Measurements from ENCODE around the gene CREG2.

CREG2 gene

DNA sequence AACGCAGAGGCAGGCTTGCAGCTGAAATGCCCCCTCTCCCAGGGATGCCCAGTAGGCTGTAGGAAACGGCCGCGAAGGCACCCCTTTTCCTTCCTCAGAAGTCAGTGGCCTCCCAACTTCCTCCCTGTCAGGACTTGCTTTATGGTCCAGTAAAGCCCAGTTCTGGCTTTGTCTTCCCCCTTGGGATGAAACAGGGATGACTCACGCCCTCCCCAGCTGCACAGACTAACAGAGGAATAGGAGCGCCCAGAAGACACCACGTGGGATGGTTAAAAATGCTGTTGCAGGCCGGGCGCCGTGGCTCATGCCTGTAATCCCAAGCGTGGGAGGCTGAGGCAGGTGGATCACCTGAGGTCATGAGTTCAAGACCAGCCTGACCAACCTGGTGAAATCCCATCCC, 6.9 kb downstream of the CREG2 start:
- FAIRE-seq (no peak), DNase-seq (ENCODE audit: insufficient read length, low spot score) (no peak)
- TF ChIP-seq POLR2A (IDR thresholded peaks at IDR 0.05; ENCODE audit: low read depth, low read length) (no peak), SPI1 (IDR thresholded peaks at IDR 0.05; ENCODE audit: low read depth, low read length) (no peak), PAX5 (IDR thresholded peaks at IDR 0.05; ENCODE audit: insufficient read depth, low read length, severe bottlenecking) (no peak), TAF1 (IDR thresholded peaks at IDR 0.05; ENCODE audit: low read depth, low read length) (no peak), POLR2AphosphoS5 (IDR thresholded peaks at IDR 0.05; ENCODE audit: low read depth, low read length) (no peak), POU2F2 (IDR thresholded peaks at IDR 0.05; ENCODE audit: low read depth, low read length) (no peak)

DNA sequence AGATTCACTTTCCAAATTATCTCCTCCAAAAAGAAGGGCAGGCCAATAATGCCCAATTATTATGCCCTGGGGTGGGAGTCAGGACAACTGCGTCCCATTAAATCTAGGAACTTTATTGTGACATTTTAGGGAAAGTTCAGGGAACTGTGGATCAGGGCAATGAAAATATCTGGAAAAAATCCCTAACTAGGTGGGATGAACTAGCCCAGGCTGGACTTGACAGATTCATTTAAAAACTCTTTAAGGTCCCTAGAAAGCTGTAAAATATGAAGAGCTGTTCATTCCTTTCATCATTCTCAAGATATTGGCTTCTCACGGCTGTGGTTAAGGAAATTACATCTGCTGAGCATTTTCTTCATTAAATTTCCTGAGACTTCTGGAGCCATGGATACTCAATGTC, 8.2 kb downstream of the CREG2 start:
- FAIRE-seq = no peak
- no peak for DNase-seq (ENCODE audit: insufficient read length, low spot score)
- TF ChIP-seq POU2F2 (IDR thresholded peaks at IDR 0.05; ENCODE audit: low read depth, low read length) = no peak

DNA sequence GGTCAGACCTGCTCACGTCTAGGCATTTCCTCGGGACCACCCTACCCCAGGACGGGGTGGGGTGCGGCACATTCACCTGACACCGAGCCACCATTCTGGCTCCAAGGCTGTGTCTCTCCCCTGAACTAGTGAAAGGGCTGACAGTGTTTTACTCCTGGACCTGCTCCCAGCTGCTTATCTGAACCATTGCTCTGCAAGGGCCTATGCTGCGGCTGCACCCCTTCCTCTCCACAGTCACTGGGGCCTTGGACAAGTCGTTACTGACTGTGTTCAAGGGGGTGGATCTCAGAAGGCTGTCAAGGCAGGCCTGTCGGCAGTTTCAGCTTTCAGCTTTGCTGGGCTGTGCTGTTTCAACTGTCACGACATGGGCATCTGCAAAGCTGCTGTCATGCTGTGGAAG, 11.7 kb downstream of the CREG2 start:
- FAIRE-seq (no peak), DNase-seq (ENCODE audit: insufficient read length, low spot score) (no peak)
- TF ChIP-seq POLR2AphosphoS5 (IDR thresholded peaks at IDR 0.05; ENCODE audit: low read depth, low read length) (no peak), POLR2A (IDR thresholded peaks at IDR 0.05; ENCODE audit: low read depth, low read length) (no peak), TAF1 (IDR thresholded peaks at IDR 0.05; ENCODE audit: low read depth, low read length) (no peak), PAX5 (IDR thresholded peaks at IDR 0.05; ENCODE audit: insufficient read depth, low read length, severe bottlenecking) (no peak)

DNA sequence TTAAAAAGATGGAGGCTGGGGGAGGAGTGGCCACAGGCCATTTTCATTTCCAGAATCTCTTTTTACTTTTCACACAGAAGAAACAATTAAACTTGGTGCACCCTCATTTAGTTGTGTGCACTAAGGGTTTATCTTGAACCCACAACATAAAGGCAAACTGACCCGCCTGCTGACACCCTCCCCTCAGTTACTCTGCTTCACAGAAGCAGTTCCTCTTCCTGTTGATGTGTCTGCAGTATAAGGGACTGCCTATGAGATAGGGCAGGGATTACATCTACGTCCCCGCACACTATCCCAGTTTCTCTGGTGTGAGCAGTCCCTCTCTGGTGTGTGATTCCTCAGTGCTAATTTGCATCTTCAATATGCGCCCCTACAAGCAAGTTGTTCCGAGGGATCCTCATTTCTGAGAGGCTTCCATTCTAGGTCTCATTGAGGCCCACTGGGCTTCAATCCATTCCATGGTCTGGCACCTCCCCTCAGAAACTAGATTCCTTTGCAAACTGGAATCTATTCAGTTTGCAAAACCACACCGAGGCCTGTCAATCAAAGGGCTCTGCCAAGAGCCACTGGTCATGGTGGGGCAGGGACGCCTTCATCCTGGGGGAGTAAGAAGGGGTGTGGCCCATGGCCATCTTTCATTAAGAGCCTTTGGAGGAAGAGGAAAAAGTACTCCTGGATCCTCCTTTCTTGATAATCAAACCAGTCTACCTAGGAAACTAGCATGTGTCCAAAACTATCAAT, 12.3 kb downstream of the CREG2 start:
- no peak for TF ChIP-seq POU2F2 (IDR thresholded peaks at IDR 0.05; ENCODE audit: low read depth, low read length)
- no peak for TF ChIP-seq POLR2AphosphoS5 (IDR thresholded peaks at IDR 0.05; ENCODE audit: low read depth, low read length)
- TF ChIP-seq SPI1 (IDR thresholded peaks at IDR 0.05; ENCODE audit: low read depth, low read length) = no peak
- TF ChIP-seq POLR2A (IDR thresholded peaks at IDR 0.05; ENCODE audit: low read depth, low read length) = no peak
- TF ChIP-seq TAF1 (IDR thresholded peaks at IDR 0.05; ENCODE audit: low read depth, low read length) = no peak
- no peak for TF ChIP-seq PAX5 (IDR thresholded peaks at IDR 0.05; ENCODE audit: insufficient read depth, low read length, severe bottlenecking)

DNA sequence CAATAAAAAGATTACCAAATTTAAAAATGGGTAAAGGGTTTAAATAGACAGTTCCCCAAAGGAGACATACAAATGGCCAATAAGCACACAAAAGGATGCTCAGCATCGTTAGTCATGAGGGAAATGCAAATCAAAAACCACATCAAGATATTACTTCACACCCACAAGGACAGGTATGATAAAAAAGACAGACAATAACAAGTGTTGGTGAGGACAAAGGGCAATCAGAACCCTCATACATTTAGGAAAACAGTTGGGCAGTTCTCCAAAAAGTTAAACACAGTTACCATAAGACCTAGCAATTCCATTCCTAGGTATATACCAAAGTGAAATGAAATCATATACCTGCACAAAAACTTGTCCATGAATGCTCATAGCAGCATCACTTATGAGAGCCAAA, 14.5 kb downstream of the CREG2 start:
- TF ChIP-seq SPI1 (IDR thresholded peaks at IDR 0.05; ENCODE audit: low read depth, low read length) = no peak
- TF ChIP-seq PAX5 (IDR thresholded peaks at IDR 0.05; ENCODE audit: insufficient read depth, low read length, severe bottlenecking) = no peak
- TF ChIP-seq POU2F2 (IDR thresholded peaks at IDR 0.05; ENCODE audit: low read depth, low read length) = no peak
- no peak for TF ChIP-seq TAF1 (IDR thresholded peaks at IDR 0.05; ENCODE audit: low read depth, low read length)
- TF ChIP-seq POLR2AphosphoS5 (IDR thresholded peaks at IDR 0.05; ENCODE audit: low read depth, low read length) = no peak
- no peak for TF ChIP-seq POLR2A (IDR thresholded peaks at IDR 0.05; ENCODE audit: low read depth, low read length)
- FAIRE-seq (no peak), DNase-seq (ENCODE audit: insufficient read length, low spot score) (no peak)

More for the DNA sequence above, 12.3 kb downstream of the CREG2 start:
- FAIRE-seq (no peak), DNase-seq (ENCODE audit: insufficient read length, low spot score) (no peak)

DNA sequence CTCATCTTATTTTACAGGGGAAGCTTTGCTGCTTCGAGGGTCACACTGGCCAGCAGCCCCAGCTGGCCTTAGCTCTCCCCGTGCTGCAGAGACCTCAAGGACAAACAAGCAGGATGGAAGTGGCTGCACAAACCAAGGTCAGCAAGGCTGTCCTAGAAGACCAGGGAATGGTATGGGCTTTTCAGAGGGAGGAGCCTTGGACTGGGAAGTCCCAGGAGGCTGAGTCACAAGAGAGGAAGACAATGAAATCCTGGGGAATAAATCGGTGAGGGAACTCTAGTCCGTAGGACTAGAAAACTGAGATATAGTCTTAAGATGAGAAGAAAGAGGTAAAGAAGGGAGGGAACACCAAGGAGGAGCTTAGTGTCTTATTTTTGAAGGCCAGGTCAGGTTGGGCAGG, 15.7 kb downstream of the CREG2 start:
- DNase-seq (ENCODE audit: insufficient read length, low spot score) = no peak
- TF ChIP-seq PAX5 (IDR thresholded peaks at IDR 0.05; ENCODE audit: insufficient read depth, low read length, severe bottlenecking) (no peak), POLR2AphosphoS5 (IDR thresholded peaks at IDR 0.05; ENCODE audit: low read depth, low read length) (no peak), TAF1 (IDR thresholded peaks at IDR 0.05; ENCODE audit: low read depth, low read length) (no peak), POLR2A (IDR thresholded peaks at IDR 0.05; ENCODE audit: low read depth, low read length) (no peak), SPI1 (IDR thresholded peaks at IDR 0.05; ENCODE audit: low read depth, low read length) (no peak), POU2F2 (IDR thresholded peaks at IDR 0.05; ENCODE audit: low read depth, low read length) (no peak)
- FAIRE-seq = no peak

DNA sequence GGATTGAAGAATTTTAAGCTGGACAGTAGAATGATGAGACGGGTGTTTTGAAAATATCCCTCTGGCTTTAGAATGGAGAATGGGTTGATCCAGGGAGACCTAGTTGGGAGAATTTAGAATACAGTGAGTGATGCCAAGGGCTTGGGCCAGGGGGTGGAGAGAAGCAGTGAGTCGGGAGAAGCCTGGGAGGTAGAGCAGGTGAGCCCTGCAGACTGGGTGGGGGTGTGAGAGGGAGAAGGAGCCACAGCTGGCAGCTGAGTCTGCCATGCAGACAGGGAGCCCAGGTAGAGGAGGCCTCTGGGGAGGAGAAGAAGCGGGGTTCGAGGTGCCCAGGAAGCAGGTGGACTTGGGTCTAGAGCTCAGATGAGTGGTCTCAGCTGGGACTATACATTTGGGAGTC, 18.2 kb downstream of the CREG2 start:
- FAIRE-seq (no peak), DNase-seq (ENCODE audit: insufficient read length, low spot score) (no peak)
- TF ChIP-seq PAX5 (IDR thresholded peaks at IDR 0.05; ENCODE audit: insufficient read depth, low read length, severe bottlenecking) (no peak), POLR2A (IDR thresholded peaks at IDR 0.05; ENCODE audit: low read depth, low read length) (no peak), TAF1 (IDR thresholded peaks at IDR 0.05; ENCODE audit: low read depth, low read length) (no peak), POU2F2 (IDR thresholded peaks at IDR 0.05; ENCODE audit: low read depth, low read length) (no peak), POLR2AphosphoS5 (IDR thresholded peaks at IDR 0.05; ENCODE audit: low read depth, low read length) (no peak), SPI1 (IDR thresholded peaks at IDR 0.05; ENCODE audit: low read depth, low read length) (no peak)

DNA sequence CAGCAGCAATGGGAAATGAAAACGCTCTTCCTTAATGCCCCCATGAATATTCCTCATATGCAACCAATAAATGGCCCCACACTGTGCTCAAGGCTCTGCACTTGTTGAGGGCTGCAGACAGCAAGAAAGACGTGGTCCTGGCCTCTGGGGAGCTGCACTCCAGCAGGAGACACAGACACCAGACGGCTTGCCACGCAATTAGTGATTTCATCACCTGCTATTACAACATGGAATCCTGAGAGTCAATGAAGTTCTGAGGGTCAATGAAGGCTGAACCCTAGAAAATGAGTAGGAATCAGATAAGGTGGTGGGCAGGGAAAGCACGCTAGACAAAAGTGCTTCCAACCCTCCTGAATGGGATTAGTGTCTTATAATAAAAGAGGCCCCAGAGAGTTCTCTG, 18.9 kb downstream of the CREG2 start:
- DNase-seq (ENCODE audit: insufficient read length, low spot score) = no peak
- FAIRE-seq = no peak
- TF ChIP-seq SPI1 (IDR thresholded peaks at IDR 0.05; ENCODE audit: low read depth, low read length) = no peak
- TF ChIP-seq POLR2AphosphoS5 (IDR thresholded peaks at IDR 0.05; ENCODE audit: low read depth, low read length) = no peak
- TF ChIP-seq POU2F2 (IDR thresholded peaks at IDR 0.05; ENCODE audit: low read depth, low read length) = no peak
- no peak for TF ChIP-seq PAX5 (IDR thresholded peaks at IDR 0.05; ENCODE audit: insufficient read depth, low read length, severe bottlenecking)
- TF ChIP-seq TAF1 (IDR thresholded peaks at IDR 0.05; ENCODE audit: low read depth, low read length) = no peak
- no peak for TF ChIP-seq POLR2A (IDR thresholded peaks at IDR 0.05; ENCODE audit: low read depth, low read length)

DNA sequence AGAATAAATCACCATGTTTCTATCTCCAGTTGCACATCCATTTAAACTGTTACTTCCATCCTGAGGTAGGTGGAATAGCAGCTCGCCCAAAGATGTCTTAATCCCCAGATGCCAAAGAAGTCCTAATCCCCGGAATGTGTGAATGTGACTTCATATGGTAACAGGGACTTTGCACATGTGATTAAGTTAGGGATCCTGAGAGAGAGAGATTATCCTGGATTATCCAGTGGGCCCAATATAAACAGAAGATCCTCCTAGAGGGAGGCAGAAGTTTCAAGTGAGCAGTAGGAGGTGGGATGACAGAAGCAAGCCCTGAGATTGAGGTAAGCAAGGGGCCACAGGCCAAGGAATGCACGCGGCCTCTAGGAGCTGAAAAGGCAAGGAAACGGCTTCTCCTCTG, 19.8 kb downstream of the CREG2 start:
- no peak for DNase-seq (ENCODE audit: insufficient read length, low spot score)
- FAIRE-seq = no peak
- no peak for TF ChIP-seq POLR2AphosphoS5 (IDR thresholded peaks at IDR 0.05; ENCODE audit: low read depth, low read length)
- TF ChIP-seq SPI1 (IDR thresholded peaks at IDR 0.05; ENCODE audit: low read depth, low read length) = no peak
- no peak for TF ChIP-seq POLR2A (IDR thresholded peaks at IDR 0.05; ENCODE audit: low read depth, low read length)
- TF ChIP-seq PAX5 (IDR thresholded peaks at IDR 0.05; ENCODE audit: insufficient read depth, low read length, severe bottlenecking) = no peak
- TF ChIP-seq POU2F2 (IDR thresholded peaks at IDR 0.05; ENCODE audit: low read depth, low read length) = no peak
- no peak for TF ChIP-seq TAF1 (IDR thresholded peaks at IDR 0.05; ENCODE audit: low read depth, low read length)

DNA sequence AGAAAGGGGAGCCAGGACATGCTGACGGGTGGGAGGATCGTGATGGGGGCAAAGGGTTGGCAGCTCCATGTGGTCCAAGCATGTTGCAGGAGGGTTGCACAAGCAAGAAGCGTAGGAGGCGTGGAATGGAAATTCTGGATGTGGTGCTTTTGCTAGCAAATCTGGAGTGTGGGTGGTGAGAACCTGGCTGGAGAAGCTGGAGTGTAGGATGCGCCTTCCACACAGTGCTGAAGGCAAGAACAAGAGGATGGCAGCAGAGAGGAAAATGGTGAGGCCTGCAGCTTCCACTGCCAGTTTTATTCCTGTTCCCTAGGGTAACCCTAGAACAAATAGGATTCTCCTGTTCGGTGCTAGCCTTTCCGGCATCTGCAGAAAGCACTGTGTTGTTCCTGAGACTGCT, 22.4 kb downstream of the CREG2 start:
- no peak for FAIRE-seq
- DNase-seq (ENCODE audit: insufficient read length, low spot score) = no peak
- TF ChIP-seq TAF1 (IDR thresholded peaks at IDR 0.05; ENCODE audit: low read depth, low read length) (no peak), POLR2AphosphoS5 (IDR thresholded peaks at IDR 0.05; ENCODE audit: low read depth, low read length) (no peak), SPI1 (IDR thresholded peaks at IDR 0.05; ENCODE audit: low read depth, low read length) (no peak), POLR2A (IDR thresholded peaks at IDR 0.05; ENCODE audit: low read depth, low read length) (no peak), PAX5 (IDR thresholded peaks at IDR 0.05; ENCODE audit: insufficient read depth, low read length, severe bottlenecking) (no peak), POU2F2 (IDR thresholded peaks at IDR 0.05; ENCODE audit: low read depth, low read length) (no peak)

Measured in GM12891 (cell line).